SK-N-DZ (cell line): ENCODE results near the gene TMOD2. TPM values are rescaled to one million over a fixed set of nuclear protein-coding genes. Genes with fewer than 3 reads are reported as not detected.

Experiments used
- DNase-seq: peaks from one replicate; pipeline ENCODE4 v3.0.0-alpha.2; 2015; ENCODE audit warnings: low spot score
- polyA plus RNA-seq, 2 experiments: library from polyadenylated mRNA; depleted of rRNA; stranded (reverse); fragments of >200 nt; gene quantifications; 2 replicates each; pipeline ENCODE4 v1.2.3, GENCODE V29; 2014

TMOD2 gene
- polyA plus RNA-seq (2014; cell fraction: cytosol; rRNA removed) = 23.9 and 28.0 TPM in 2 replicates
- 16.2 and 25.5 TPM in 2 replicates for polyA plus RNA-seq (2014; cell fraction: nucleus; rRNA removed)

DNA sequence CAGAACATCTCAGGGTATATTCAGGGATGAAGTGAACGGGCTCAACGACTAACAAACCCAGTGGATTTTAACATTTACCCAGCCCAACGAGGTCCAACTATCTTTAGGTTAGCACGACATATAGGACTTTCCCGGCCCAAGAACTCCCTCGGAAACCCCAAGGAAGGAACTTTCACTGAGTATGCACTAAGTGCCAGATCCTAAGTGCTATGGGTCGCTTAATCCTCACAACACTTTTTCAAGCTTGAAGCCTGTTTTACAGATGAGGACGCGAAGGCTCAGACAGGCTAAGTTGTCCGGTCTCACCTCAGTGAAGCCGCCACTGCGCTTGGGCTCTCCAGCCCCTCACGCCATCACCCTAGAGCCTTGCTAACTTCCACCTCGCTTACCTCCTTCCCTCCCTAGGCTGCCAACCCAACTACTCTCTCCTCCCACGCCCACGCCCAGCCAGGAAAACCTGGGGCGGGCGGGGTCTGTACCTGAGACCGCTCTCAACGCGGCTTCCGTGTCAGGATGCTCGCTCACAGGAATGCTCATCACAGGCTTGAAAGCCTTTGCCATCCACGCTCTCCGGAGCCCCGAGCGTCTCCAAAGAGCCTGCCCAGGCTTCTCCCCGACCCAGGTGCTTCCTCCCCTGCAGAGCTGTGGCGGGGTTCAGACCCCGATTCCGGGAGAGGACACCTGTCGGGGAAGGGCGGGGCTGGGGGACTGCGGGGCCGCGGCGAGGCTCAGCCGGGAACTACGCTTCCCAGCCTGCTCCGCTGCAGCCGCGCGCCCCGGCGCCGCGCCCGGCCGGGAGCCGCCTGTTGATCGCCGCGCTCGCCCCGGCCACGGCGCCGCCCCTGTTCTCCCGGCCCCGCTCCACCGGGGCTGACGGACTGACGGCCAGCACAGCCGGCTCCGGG, at the start of gene TMOD2:
Gene TMOD2, plus strand, starts transcription at position 806 of the 905 bp plus-strand sequence. CDS start 14,845 bp downstream, outside the sequence.
- DNase-seq = peak; percentile 16

DNA sequence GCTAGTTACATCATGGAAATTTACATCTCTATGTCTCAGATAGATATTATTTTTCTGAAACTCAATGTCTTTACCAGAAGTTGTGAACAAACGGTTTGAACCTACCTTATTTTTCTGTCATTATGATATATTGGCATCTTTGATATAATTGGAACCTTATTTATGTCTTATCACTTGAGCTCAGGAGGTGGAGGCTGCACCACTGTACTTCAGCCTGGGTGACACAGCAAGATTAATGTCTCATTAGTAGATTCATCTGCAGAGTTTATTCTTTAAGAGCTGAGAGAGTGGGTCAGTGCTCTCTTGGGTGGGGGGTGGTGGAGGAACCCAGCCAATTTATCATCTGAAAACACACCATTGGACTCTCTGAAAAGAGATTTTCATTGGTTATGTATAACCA, 48.7 kb upstream of the TMOD2 start:
- DNase-seq = no peak

DNA sequence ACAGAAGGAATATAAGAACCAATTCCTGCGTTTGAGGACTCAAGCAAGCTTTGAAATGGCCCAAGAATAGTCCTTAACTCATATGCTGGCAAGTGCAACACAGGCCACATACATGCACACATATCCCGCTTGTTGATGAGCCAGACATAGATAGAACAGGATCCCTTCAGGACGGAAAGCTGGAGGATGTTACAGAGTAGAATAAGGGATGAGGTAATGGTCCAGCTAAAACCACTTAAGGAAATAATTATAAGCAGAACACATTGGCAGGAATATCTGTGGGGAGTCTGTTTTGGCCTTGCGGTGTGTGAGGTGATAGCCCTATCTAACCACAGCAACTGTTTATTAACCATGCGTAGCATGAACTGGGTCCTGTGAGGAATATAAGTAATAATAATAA, 45.1 kb upstream of the TMOD2 start:
- DNase-seq = no peak

DNA sequence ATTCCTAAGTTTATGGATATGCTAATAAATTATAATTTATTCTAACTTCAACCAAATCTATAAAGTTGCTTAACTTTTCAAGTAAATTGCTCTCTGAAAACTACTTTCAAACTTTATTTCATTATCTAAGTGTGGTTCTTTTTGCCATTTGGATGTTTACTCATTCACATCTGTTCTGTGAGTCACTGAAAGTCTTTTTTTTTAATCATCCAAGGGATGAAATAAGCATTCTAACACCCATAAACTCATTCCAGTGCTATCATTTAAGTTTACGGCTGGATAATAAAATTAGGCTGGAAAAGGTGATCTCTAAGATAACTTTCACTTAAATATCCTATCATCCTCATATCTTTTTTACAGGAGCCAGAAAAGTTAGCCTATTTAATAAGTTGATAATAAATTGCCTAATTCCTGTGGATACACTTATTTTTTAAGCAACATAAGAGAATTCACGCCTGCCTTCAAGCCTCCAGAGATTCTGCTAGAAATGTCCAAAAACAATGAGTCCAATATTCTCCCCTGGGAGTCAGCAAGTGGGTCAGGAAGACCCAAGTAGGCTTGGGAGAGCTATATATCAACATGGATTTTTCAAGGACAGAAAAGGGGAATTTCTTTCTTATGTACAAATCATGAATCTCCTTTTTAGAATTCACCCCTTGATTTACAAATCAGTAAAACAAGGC, 44.3 kb upstream of the TMOD2 start:
- no peak for DNase-seq

DNA sequence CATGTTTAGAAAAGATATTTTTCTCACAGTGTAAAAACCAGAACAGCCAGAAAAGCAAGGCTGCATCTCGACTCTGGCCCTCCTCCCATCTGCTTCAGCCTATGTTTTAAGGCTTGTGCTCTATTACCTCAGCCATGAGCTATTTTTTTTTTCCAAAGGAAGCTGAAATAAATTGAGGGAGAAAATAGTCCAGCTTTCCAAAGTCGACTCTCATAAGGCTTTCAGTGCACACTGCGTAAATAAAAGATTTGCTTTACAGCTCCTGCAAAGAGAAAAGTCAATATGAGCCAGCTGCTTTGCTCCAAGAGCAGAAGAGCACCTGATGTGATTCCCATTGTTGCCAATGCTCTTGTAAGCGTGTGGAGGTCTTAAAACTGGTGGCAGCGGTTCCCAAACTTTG, 43.4 kb upstream of the TMOD2 start:
- DNase-seq = no peak

DNA sequence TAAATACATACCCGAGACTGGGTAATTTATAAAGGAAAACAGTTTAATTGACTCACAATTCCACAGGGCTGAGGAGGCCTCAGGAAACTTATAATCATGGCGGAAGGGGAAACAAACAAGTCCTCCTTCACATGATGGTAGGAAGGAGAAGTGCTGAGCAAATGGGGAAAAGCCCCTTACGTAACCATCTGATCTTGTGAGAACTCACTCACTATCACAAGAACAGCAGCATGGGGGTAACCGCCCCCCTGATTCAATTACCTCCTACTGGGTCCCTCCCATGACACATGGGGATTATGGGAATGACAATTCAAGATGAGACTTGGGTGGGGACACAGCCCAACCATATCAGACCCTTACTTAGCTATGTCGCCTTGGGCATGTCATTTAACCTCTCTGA, 42.4 kb upstream of the TMOD2 start:
- no peak for DNase-seq

DNA sequence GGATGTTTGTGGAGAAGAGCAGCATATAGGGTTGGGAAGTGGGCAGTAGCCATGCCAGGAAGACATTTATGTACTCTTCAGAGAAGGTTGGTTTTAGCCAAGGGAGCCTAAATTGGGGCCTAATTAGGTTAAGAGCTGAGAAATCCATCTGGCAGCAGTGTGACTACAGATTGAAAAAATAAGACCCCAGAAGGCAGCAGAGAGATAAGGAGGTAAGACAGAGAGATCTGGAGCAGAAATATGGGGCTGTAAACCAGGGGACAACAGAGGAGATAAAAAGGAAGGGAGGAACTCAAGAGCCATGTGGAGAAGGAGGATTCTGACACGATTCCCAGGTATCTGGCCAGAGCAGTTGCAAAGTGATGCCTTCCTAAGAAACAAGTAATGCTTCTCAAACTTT, 37.2 kb upstream of the TMOD2 start:
- peak; percentile 72 for DNase-seq

DNA sequence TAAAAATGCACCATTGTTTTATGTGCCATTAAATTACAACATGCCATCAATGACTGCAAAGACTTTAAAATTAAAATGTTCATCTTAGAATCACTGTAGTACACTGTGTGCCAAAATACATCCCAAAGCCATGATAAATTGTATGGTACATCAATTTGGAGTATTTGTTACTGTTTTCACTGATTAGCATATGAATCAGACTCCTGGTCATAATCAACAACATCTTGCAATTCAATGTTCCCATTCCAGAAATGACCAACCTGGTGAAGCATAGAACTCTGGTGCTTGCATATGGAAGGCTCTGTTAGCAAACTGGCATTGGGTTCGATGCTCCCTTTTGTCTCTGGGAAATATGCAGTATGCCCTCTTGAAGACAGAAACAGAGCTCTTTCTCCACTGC, 36.5 kb upstream of the TMOD2 start:
- no peak for DNase-seq

DNA sequence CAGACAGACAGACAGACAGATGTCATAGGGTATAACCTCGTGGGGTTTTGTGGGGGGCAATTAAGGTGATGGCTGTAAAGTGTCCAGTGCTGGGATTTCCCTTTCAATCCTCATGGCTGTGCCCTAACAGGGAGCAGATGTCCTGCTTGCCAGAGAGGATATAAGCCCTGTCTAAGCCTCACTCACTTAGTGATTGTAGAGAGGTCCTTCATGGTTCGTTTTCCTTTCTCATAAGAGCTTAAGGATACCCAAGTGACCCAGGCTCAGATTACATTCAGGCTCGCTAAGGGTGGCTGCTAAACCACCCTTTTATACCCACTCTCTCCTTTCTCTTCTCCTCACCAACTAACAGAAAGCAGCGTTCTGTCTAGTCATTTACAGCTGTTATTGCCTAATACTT, 33.2 kb upstream of the TMOD2 start:
- no peak for DNase-seq

DNA sequence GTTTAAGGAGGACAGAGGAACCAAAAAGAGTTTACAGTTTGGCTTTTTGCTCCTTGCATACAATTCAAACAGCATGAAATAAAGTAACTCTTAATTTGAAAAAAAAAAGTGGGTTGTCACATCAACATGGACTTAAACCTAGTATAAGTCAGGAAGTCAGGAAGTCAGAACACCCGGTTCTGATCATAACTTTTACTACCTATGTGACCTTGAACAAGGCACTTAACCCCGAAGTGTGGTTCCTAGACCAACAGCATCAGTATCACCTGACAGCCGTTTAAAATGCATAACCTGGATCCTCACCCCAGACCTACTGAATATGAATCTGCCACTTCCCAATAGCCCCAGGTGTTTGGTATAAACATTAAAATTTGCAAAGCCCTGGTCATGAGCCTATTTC, 32.7 kb upstream of the TMOD2 start:
- DNase-seq = no peak

DNA sequence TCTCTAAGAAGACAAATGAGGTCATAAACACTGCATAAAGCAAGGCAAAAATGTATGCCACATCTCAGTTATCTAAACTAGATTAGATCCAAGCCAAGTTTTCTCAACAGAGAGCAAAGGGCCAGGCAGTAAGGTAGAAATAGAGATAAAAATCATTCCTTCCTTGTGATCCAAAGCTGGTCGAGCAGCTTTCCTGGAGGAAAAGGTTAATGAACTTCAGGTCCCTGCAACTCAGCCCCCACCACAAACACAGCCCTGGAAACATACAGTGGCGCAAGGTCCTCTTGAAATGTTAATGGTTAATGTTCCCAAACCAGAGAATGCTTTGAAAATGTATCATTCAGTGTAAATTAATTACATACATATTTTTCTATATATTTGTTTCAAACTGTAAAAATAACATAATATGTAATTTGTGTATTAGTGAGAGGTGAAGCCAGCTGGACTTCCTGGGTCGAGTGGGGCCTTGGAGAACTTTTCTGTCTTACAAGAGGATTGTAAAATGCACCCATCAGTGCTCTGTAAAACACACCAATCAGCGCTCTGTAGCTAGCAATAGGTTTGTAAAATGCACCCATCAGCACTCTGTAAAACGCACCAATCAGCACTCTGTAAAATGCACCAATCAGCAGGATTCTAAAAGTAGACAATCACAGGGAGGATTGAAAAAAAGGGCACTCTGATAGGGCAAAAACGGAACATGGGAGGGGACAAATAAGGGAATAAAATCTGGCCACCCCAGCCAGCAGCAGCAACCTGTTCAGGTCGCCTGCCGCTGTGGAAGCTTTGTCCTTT, 31.0 kb upstream of the TMOD2 start:
- DNase-seq = no peak

DNA sequence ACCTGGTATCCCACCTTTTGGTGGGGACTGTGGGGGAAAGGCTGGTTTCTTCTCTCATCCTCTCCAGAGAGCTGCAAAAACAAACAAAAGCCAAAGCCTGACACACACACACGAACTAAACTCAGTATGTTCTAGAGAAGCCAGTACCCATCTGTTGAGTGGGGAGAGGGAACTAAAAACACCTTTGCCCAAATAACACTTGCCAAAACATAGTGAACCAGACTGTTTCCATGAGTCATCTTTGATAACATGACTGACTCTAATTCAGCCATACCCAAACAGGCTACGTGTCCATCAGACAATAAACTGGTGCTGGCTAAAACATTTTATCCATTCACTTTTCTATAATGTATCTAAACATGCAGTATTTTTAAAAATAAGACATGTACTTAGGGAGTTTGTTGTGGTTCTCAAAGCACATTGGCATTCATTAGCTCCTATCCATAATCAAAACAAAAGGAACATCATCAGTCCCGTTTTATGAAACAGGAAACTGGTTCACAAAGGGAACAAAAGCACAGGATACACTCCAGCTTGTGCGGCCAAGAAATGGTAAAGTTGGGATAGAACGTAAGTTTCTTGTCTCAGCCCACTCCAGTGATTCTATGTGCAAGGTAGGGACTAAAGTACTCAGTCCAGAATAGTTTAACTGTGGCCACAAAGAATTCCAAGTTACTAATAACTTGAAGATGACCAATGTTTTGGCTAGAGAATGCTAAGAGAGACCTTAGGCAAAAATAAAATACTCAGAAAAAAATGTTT, 30.0 kb upstream of the TMOD2 start:
- no peak for DNase-seq

DNA sequence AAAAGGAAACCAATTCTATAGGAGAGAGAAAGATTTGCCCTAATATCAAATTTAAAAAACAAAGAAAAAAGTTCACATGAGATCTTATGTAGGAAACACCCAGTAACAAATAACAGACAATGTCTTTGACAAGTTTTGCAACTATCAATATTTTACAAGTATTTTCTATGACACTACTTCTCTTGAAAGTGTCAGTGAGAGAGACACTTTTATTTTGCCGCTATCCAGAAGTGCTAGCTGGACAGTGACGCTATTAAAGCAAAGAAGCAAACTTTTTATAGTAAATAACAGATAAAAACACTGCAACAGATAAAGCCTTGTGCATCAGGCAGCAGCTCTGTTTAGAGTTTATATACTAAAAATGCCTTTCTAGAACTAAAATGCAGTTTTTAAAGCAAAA, 27.2 kb upstream of the TMOD2 start:
- DNase-seq = no peak

DNA sequence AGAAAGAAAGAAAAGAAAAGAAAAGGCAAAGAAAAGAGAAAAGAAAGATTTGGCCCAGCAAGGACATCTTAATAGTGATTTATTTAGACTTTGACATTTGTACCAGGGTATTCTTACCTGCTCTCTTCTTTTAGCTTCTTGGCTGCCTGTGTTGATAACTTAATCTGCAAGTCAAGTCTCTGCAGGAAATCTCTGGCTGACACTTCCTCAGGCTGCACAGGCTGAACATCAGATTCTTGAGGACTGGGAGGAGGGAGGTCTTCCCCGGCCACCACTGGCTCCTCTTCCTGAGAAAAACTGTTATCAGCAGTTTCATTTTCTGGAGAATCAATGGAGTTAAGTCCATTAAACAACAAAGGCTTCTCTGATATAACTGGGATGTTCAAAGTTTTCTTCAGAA, 26.7 kb upstream of the TMOD2 start:
- no peak for DNase-seq

DNA sequence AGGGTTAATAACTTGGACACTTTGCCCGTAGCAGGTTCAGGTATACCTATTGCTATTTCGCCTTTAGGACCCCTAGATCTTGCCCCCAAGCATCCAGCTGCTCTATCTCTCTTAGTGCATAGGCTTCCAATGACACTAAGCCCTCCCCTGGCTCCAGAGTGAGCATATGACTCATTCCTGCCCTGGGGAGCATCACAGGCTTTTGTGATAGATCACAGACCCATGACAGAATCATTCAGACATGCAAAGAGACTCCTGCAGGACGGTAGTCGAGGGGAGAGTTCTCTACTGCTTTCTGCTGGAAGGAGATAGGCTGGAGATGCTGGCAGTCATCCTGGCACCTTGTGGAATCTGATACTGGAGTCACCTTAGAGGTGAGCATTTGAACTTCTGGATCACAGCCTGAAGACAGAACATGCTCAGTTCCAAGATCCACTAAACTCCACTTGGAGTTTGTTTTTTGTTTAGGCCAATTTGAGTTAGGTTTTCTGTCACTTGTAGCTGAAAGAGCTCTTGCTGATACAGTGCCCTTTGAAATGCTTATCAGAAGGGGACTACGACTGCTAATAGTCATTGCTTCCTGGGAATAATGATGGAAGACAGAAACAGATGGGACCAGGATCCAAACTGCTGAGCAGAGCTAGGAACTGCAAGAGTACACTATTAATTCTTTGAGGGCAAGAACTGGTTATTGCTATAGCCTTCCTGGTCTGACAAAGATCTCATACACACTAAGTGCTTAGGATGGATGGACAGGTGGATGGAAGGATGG, 24.9 kb upstream of the TMOD2 start:
- DNase-seq = peak; percentile 85

DNA sequence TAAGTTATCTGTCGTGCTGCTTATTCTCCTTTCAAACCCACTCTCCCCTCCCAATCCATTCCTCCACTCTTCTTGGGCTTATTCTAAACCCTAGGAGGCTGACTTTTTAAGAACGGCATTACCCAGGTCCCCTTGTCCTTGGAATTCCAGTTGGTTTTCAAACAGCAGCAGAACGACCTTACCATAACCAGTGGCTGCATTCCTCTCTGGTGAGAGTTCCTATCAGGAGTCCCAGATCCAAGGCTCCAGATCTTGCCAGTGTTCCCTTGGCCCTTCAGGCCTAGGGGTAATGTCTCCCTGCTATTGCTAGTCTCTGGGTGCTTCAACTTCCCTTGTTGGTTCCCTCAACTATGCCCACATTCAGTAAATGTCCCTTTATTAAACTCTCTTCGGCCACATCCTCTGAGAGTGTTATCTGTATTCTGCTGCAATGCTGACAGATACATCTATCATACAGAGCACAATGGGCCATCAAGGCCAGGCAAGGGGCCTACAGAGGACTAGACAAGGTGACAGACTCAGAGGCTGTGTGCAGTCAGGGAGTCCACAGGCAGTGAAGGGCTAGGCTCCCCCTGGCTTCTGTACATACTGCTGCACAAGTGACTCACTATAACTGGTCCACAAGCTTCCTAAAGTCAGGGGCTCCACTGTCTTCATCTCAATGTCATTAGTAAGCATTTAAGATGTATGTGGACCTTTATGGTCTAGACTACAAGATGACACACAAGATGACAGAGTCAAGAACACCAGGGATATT, 24.1 kb upstream of the TMOD2 start:
- DNase-seq = peak; percentile 31

DNA sequence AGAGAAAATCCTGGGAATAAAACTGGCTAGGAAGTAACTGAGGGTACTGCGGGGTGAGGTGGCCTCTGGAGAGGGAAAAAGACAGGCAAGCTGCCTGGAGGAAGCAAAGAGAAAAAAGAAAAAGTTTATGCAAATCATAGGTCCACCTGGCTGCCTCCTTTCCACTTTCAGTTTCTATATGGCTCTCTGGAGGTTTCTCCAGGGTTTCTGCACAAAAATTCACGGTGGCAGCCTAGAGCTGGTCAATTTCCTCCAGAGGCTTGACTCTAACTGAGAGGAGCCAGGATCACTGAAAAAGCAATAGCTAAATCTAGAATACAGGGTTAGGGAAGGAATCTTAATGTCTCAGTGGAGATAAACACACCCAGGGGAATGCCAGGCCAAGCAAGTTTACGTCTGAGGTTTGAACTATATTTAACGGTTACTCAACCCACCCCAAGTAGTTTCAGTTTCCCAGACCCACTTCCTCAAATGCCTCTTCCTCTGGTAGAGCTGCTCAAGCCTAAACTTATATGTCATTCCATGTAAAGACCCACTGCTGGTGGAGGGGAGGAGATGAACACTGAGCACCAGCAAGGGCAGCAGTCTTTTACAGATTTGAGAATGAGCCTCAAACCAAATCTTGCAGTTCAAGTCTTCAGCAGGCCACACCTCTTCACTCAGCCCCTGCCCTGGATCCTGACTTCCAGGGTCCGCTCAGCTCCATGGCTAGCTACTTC, 19.7 kb upstream of the TMOD2 start:
- DNase-seq = no peak

DNA sequence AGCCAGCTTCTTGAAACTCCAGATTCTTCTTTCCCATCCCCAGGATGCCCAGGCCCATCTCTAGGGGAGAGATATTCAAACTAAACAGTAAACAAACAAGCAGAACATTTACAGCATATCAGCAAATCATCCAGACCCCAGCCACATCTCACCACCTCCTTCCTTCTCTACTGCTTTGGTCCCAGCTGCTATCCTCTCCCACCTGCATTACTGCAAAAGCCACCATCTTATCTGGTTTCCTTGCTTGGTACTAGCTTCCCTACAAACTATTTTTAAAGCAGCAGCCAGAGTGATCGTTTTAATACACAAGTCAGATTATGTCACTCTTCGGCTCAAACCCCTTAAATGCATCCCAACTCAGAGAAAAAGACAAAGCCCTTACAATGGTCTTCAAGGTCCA, 18.8 kb upstream of the TMOD2 start:
- no peak for DNase-seq
